CD8-positive, alpha-beta memory T cell (primary cell): ENCODE measurements around the gene KCNIP1. TPM values are rescaled to one million over a fixed set of nuclear protein-coding genes. Genes with fewer than 3 reads are reported as not detected.

ENCODE experiments used
- CTCF ChIA-PET: fragments of 350-600 bp; sonication (Branson Sonifier 250); formaldehyde crosslinking; loops from one replicate; lab custom pipeline; 2021; ENCODE audit warnings: antibody characterized with exemption; lab: Charles Lee
- POLR2A ChIA-PET: fragments of 350-600 bp; sonication (Branson Sonifier 250); formaldehyde crosslinking; loops from one replicate; lab custom pipeline; 2021; ENCODE audit warnings: antibody characterized with exemption; lab: Charles Lee
- DNase-seq, 5 donors: peaks; one replicate each; pipeline versions ENCODE4 v3.0.0 to v3.0.0-alpha.2; 2020 to 2022; ENCODE audit warnings: mixed read lengths in 1 of 5
- H3K27ac ChIP-seq: one replicate; pipeline ENCODE4 v1.7.0; 2013; ENCODE audit warnings: low read depth, mild to moderate bottlenecking, low read length, moderate library complexity
- H3K27me3 ChIP-seq: 2 replicates; pipeline ENCODE4 v1.7.0; 2013; ENCODE audit warnings: low read length, mild to moderate bottlenecking; ENCODE audit not compliant: insufficient read depth, poor library complexity, severe bottlenecking
- H3K36me3 ChIP-seq: 2 replicates; pipeline ENCODE4 v1.7.0; 2013; ENCODE audit warnings: mild to moderate bottlenecking, low read length, moderate library complexity; ENCODE audit not compliant: insufficient read depth
- H3K4me1 ChIP-seq: 2 replicates; pipeline ENCODE4 v1.7.0; 2013; ENCODE audit warnings: mild to moderate bottlenecking, low read length, moderate library complexity; ENCODE audit not compliant: insufficient read depth
- H3K4me3 ChIP-seq: 2 replicates; pipeline ENCODE4 v1.7.0; 2013; ENCODE audit warnings: mild to moderate bottlenecking, low read length
- H3K9me3 ChIP-seq: 2 replicates; pipeline ENCODE4 v1.7.0; 2013; ENCODE audit warnings: mild to moderate bottlenecking, low read length
- H3K27ac Mint-ChIP-seq, 8 donors: one replicate each; pipeline ENCODE4 v1.8.0; 2020 to 2021; ENCODE audit warnings: mixed read lengths in 8 of 8, mild to moderate bottlenecking in 6 of 8, inconsistent platforms in 3 of 8, moderate library complexity in 3 of 8
- H3K27me3 Mint-ChIP-seq, 2 donors: one replicate each; pipeline ENCODE4 v1.8.0; 2020 to 2021; ENCODE audit warnings: mixed read lengths in 2 of 2, mild to moderate bottlenecking in 1 of 2, moderate library complexity in 1 of 2
- H3K36me3 Mint-ChIP-seq, 3 donors: one replicate each; pipeline ENCODE4 v1.8.0; 2020 to 2021; ENCODE audit warnings: mixed read lengths in 3 of 3, inconsistent platforms in 1 of 3, mild to moderate bottlenecking in 1 of 3
- H3K4me1 Mint-ChIP-seq, 3 donors: one replicate each; pipeline ENCODE4 v1.8.0; 2020 to 2021; ENCODE audit warnings: mixed read lengths in 3 of 3, inconsistent platforms in 1 of 3, mild to moderate bottlenecking in 1 of 3
- H3K4me3 Mint-ChIP-seq, 7 donors: one replicate each; pipeline ENCODE4 v1.8.0; 2020 to 2021; ENCODE audit warnings: mixed read lengths in 7 of 7, mild to moderate bottlenecking in 6 of 7, moderate library complexity in 4 of 7, inconsistent platforms in 2 of 7
- H3K9me3 Mint-ChIP-seq, 5 donors: one replicate each; pipeline ENCODE4 v1.8.0; 2020 to 2022; ENCODE audit warnings: mixed read lengths in 5 of 5, mild to moderate bottlenecking in 3 of 5, moderate library complexity in 2 of 5, inconsistent platforms in 1 of 5
- polyA plus RNA-seq: library from polyadenylated mRNA; unstranded; fragments of 300-500 nt; fragmentation: Illumina TruSeq; gene quantifications from one replicate; pipeline ENCODE4 v1.2.3, GENCODE V29; 2021
- total RNA-seq, 2 experiments: library from RNA; stranded (reverse); gene quantifications; one replicate each; pipeline ENCODE4 v1.2.3, GENCODE V29; 2021

The KCNIP1 gene
- total and polyA plus RNA-seq, 3 experiments from 2014 or later = not detected

- Histone ChIP-seq H3K27me3 (no peaks in the 10 kb centered on the region), H3K4me1 (no peaks in the 10 kb centered on the region), H3K27ac (no peak overlapping the region), H3K9me3 (no peaks in the 10 kb centered on the region), H3K36me3 (no peaks in the 10 kb centered on the region), H3K4me3 (no peak overlapping the region)
- Mint-ChIP-seq H3K4me1 (no peaks in the 10 kb centered on the region), H3K36me3 (no peaks in the 10 kb centered on the region), H3K27me3 (peaks cover 15 to 37% of the 10 kb centered on the region in 2 donors), H3K4me3 (no peak overlapping the region), H3K27ac (no peak overlapping the region), H3K9me3 (no peaks in the 10 kb centered on the region)
- no peak for DNase-seq
- POLR2A ChIA-PET = no interaction called here
- CTCF ChIA-PET = no interaction called here
Observed at GRCh38 chr5:170559296-170559695, 55.5 kb downstream of the KCNIP1 start.

- no peak overlapping the region for H3K27ac Mint-ChIP-seq
- H3K36me3 Mint-ChIP-seq = no peaks in the 10 kb centered on the region
- no peaks in the 10 kb centered on the region for H3K4me1 Mint-ChIP-seq
- H3K4me1 ChIP-seq = no peaks in the 10 kb centered on the region
- no peak overlapping the region for H3K4me3 ChIP-seq
- ChIA-PET POLR2A (no interaction called here), CTCF (no interaction called here)
- H3K27ac ChIP-seq = no peak overlapping the region
- H3K36me3 ChIP-seq = no peaks in the 10 kb centered on the region
- no peaks in the 10 kb centered on the region for H3K9me3 ChIP-seq
- H3K9me3 Mint-ChIP-seq = no peaks in the 10 kb centered on the region
- H3K27me3 Mint-ChIP-seq = peaks cover 5 to 42% of the 10 kb centered on the region in 2 donors
- no peaks in the 10 kb centered on the region for H3K27me3 ChIP-seq
- no peak for DNase-seq
- H3K4me3 Mint-ChIP-seq = no peak overlapping the region
Observed at GRCh38 chr5:170560938-170561337, 57.1 kb downstream of the KCNIP1 start.

DNA sequence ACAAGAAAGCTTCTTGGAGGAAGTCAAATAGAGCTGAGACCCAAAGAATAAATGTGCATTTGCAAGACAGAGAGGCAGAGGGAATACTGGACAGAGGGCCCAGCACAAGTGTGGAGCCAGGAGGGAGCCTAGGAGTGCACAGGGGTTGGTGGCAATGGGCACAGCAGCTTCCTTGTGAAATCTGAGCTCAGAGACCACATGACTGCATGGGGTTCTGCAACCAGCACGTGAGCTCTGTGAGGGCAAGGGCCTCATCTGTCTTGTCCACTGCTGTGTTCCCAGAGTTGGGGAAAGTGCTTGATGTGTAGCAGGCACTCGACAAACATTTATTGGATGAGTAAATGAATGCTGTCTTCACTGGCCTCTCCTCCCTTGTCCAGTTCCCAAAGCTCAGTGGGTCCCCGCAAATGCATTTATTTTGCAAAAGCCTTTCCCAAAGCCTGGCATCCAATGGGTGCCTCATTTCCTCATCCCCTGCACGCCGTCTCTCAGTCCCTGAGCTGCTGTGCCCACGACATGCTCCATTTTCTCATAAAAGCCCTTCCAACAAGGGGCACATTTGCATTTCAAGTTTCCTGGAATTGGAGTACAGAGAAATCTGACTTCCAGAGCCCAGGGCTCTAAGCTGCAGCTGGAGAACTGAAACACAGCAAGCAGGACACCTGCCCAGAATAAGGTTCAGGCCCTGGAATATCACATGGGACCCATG is 58.5 kb downstream of the KCNIP1 start:
- no peak overlapping the region for H3K4me3 ChIP-seq
- no peaks in the 10 kb centered on the region for H3K27me3 ChIP-seq
- Mint-ChIP-seq H3K27ac (no peak overlapping the region), H3K4me1 (no peaks in the 10 kb centered on the region), H3K9me3 (no peaks in the 10 kb centered on the region), H3K36me3 (no peaks in the 10 kb centered on the region), H3K4me3 (no peak overlapping the region), H3K27me3 (peaks cover 3 to 49% of the 10 kb centered on the region in 2 donors)
- CTCF ChIA-PET = no interaction called here
- no peak for DNase-seq
- H3K27ac ChIP-seq = no peak overlapping the region
- POLR2A ChIA-PET = no interaction called here
- no peaks in the 10 kb centered on the region for H3K4me1 ChIP-seq
- H3K9me3 ChIP-seq = no peaks in the 10 kb centered on the region
- no peaks in the 10 kb centered on the region for H3K36me3 ChIP-seq

- H3K36me3 Mint-ChIP-seq = no peaks in the 10 kb centered on the region
- POLR2A ChIA-PET = no interaction called here
- no peaks in the 10 kb centered on the region for H3K9me3 Mint-ChIP-seq
- H3K27me3 ChIP-seq = no peaks in the 10 kb centered on the region
- no peak overlapping the region for H3K4me3 Mint-ChIP-seq
- H3K4me1 Mint-ChIP-seq = no peaks in the 10 kb centered on the region
- H3K9me3 ChIP-seq = no peaks in the 10 kb centered on the region
- no peak overlapping the region for H3K27ac ChIP-seq
- no peaks in the 10 kb centered on the region for H3K4me1 ChIP-seq
- CTCF ChIA-PET = no interaction called here
- no peaks in the 10 kb centered on the region for H3K36me3 ChIP-seq
- H3K4me3 ChIP-seq = no peak overlapping the region
- no peak for DNase-seq
- H3K27me3 Mint-ChIP-seq = peaks cover 3 to 51% of the 10 kb centered on the region in 2 donors
- no peak overlapping the region for H3K27ac Mint-ChIP-seq
Observed at GRCh38 chr5:170562875-170563228, 59.0 kb downstream of the KCNIP1 start.

GRCh38 chr5:170563824-170564567 is 60.2 kb downstream of the KCNIP1 start:
- no peaks in the 10 kb centered on the region for H3K9me3 Mint-ChIP-seq
- H3K36me3 Mint-ChIP-seq = no peaks in the 10 kb centered on the region
- Histone ChIP-seq H3K27me3 (no peaks in the 10 kb centered on the region), H3K36me3 (no peaks in the 10 kb centered on the region), H3K4me1 (no peaks in the 10 kb centered on the region), H3K27ac (no peak overlapping the region), H3K9me3 (no peaks in the 10 kb centered on the region), H3K4me3 (no peak overlapping the region)
- H3K27ac Mint-ChIP-seq = no peak overlapping the region
- ChIA-PET CTCF (no interaction called here), POLR2A (no interaction called here)
- peaks cover 6 to 51% of the 10 kb centered on the region in 2 donors for H3K27me3 Mint-ChIP-seq
- no peak for DNase-seq
- H3K4me1 Mint-ChIP-seq = no peaks in the 10 kb centered on the region
- no peak overlapping the region for H3K4me3 Mint-ChIP-seq

DNA sequence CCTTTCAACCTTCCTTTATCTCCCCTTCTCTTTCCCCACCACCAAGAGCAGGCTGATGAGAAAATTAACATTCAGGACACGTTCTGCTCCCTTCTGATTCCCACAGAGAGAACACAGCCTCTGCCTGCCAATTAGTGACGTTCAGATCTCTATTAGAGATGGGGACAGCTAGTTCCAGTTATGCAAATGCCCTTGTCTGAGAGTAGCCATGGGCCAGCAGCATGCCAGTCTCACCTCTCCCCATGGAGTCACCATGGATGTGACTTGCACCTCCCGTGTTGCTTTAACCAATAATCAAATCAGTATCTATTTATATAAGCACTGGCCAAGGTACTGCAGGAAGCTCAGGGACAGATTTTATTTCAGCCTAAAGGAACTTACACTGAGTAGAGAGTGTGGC is 61.3 kb downstream of the KCNIP1 start:
- Histone ChIP-seq H3K27ac (no peak overlapping the region), H3K4me3 (no peak overlapping the region), H3K27me3 (no peaks in the 10 kb centered on the region), H3K36me3 (no peaks in the 10 kb centered on the region), H3K4me1 (no peaks in the 10 kb centered on the region), H3K9me3 (no peaks in the 10 kb centered on the region)
- no peak overlapping the region for H3K27ac Mint-ChIP-seq
- H3K4me1 Mint-ChIP-seq = no peaks in the 10 kb centered on the region
- no peak for DNase-seq
- no peak overlapping the region for H3K4me3 Mint-ChIP-seq
- H3K36me3 Mint-ChIP-seq = no peaks in the 10 kb centered on the region
- POLR2A ChIA-PET = no interaction called here
- H3K9me3 Mint-ChIP-seq = no peaks in the 10 kb centered on the region
- CTCF ChIA-PET = no interaction called here
- H3K27me3 Mint-ChIP-seq = peaks cover 6 to 56% of the 10 kb centered on the region in 2 donors

- H3K4me3 Mint-ChIP-seq = no peak overlapping the region
- no peak for DNase-seq
- H3K27me3 Mint-ChIP-seq = peaks cover 11 to 59% of the 10 kb centered on the region in 2 donors
- H3K9me3 Mint-ChIP-seq = no peaks in the 10 kb centered on the region
- H3K27ac Mint-ChIP-seq = no peak overlapping the region
- H3K4me1 Mint-ChIP-seq = peaks cover 0 to 10% (median 8%) of the 10 kb centered on the region in 3 donors
- peaks cover 2% of the 10 kb centered on the region for H3K27me3 ChIP-seq
- no peaks in the 10 kb centered on the region for H3K36me3 ChIP-seq
- CTCF ChIA-PET = no interaction called here
- H3K27ac ChIP-seq = no peak overlapping the region
- no peaks in the 10 kb centered on the region for H3K36me3 Mint-ChIP-seq
- H3K4me1 ChIP-seq = no peaks in the 10 kb centered on the region
- POLR2A ChIA-PET = no interaction called here
- no peaks in the 10 kb centered on the region for H3K9me3 ChIP-seq
- H3K4me3 ChIP-seq = no peak overlapping the region
Observed at GRCh38 chr5:170569101-170569500, 65.3 kb downstream of the KCNIP1 start.

- ChIA-PET CTCF (no interaction called here), POLR2A (no interaction called here)
- Mint-ChIP-seq H3K9me3 (no peaks in the 10 kb centered on the region), H3K4me1 (peaks cover 0 to 10% (median 8%) of the 10 kb centered on the region in 3 donors), H3K4me3 (no peak overlapping the region), H3K36me3 (no peaks in the 10 kb centered on the region), H3K27ac (no peak overlapping the region), H3K27me3 (peaks cover 11 to 54% of the 10 kb centered on the region in 2 donors)
- no peak for DNase-seq
- H3K4me3 ChIP-seq = no peak overlapping the region
- H3K9me3 ChIP-seq = no peaks in the 10 kb centered on the region
- no peak overlapping the region for H3K27ac ChIP-seq
- no peaks in the 10 kb centered on the region for H3K4me1 ChIP-seq
- no peaks in the 10 kb centered on the region for H3K36me3 ChIP-seq
- peaks cover 3% of the 10 kb centered on the region for H3K27me3 ChIP-seq
Observed at GRCh38 chr5:170570476-170570875, 66.7 kb downstream of the KCNIP1 start.
